ENCODE results near the gene ITGA7. TPM values are rescaled to one million over a fixed set of nuclear protein-coding genes. Genes with fewer than 3 reads are reported as not detected.

ITGA7 gene
- total and polyA plus RNA-seq, 2 of the 4 experiments (the other 2 are of a cell fraction): 3.9 to 15.7 TPM

DNA sequence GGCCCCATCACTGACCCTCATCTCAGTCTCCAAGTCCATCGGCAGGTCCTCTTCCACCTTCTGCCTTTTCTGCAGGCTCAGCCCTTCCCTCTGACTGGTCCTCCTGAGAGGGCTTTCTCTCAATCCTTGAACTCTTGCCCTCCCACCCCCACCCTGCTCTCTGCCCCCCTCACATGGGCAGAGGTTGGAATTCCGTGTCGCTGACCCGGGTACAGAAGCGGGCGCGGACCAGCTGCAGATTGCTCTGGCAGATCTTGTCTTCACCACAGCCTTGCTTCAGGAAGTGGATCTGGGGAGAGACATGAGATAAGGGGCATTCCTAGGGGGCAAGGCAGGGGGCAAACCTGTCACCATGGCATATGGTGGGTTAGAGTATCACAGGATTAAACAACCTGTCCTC is 12.4 kb downstream of the ITGA7 start:
- Histone ChIP-seq H3K27me3 (ENCODE audit: control insufficient read depth, insufficient read depth, low read length) (peaks cover 22% of the 10 kb centered on the region), H3K56ac (ENCODE audit: extremely low read depth, insufficient read depth, low read length) (no peak overlapping the region), H4K5ac (ENCODE audit: low read depth, low read length) (no peak overlapping the region), H3K36me3 (ENCODE audit: control insufficient read depth, insufficient read depth, low read length) (no peaks in the 10 kb centered on the region), H4K20me1 (ENCODE audit: insufficient read depth, low read length) (no peaks in the 10 kb centered on the region), H2BK5ac (ENCODE audit: low read depth, low read length, poor library complexity, severe bottlenecking) (no peak overlapping the region), H2AK5ac (ENCODE audit: low read depth, low read length) (no peak overlapping the region), H3K14ac (replicated peaks; ENCODE audit: low read depth, low read length) (no peak overlapping the region), H4K91ac (ENCODE audit: insufficient read depth, low read depth, low read length) (no peak overlapping the region), H3K4me2 (ENCODE audit: low read depth, low read length) (no peak overlapping the region), H3K79me1 (ENCODE audit: low read depth in 1 of 2, low read length in 2 of 2) (no peaks in the 10 kb centered on the region), H2BK20ac (ENCODE audit: low read depth, low read length) (no peak overlapping the region), H2AK9ac (replicated peaks; ENCODE audit: low read depth, low read length, poor library complexity) (no peak overlapping the region), H4K8ac (ENCODE audit: low read depth in 2 of 2, low read length in 2 of 2) (no peak overlapping the region), H3K23ac (ENCODE audit: low read depth, low read length) (no peak overlapping the region), H2BK15ac (ENCODE audit: low read depth, low read length) (no peak overlapping the region), H3K9me1 (ENCODE audit: insufficient read depth, low read length) (no peaks in the 10 kb centered on the region), H3K18ac (ENCODE audit: low read depth, low read length) (no peak overlapping the region), H3K4ac (ENCODE audit: low read depth, low read length) (no peak overlapping the region), H3K4me1 (ENCODE audit: control insufficient read depth, insufficient read depth, low read length) (no peaks in the 10 kb centered on the region; the same call in 1 of the 2 replicates), H3K27ac (ENCODE audit: insufficient read depth, low read length) (no peak overlapping the region), H3K4me3 (ENCODE audit: insufficient read depth, low read depth, low read length) (no peak overlapping the region), H3K9ac (ENCODE audit: low read depth, low read length) (no peak overlapping the region), H2BK120ac (ENCODE audit: low read depth, low read length) (no peak overlapping the region), H3K9me3 (ENCODE audit: control insufficient read depth, insufficient read depth, low read length) (no peaks in the 10 kb centered on the region), H2AFZ (replicated peaks; ENCODE audit: low read length, poor library complexity) (no peak overlapping the region)
- intact Hi-C loops (cut with micrococcal nuclease): no loop called here
- 100% methylated on average over 1 of the region's 7 CpGs; no CpG with 5 or more reads in 1 of the 2 experiments for WGBS, 2 experiments (ENCODE audit: extremely low coverage in 2 of 2, insufficient read length in 1 of 2)
- TF ChIP-seq BHLHE40 (IDR thresholded peaks at IDR 0.05; ENCODE audit: low read depth, low read length) (no peak), MXI1 (IDR thresholded peaks at IDR 0.05; ENCODE audit: borderline replicate concordance, low read depth, low read length) (no peak), MAZ (IDR thresholded peaks at IDR 0.05; ENCODE audit: borderline replicate concordance, low read depth, low read length) (no peak), POLR2A (IDR thresholded peaks at IDR 0.05; ENCODE audit: low read depth, low read length) (no peak), SMC3 (IDR thresholded peaks at IDR 0.05; ENCODE audit: low read depth, low read length) (no peak), RFX5 (IDR thresholded peaks at IDR 0.05; ENCODE audit: low read depth, low read length) (no peak), CTCF (conservative IDR thresholded peaks at IDR 0.05; ENCODE audit: low read depth, low read length) (no peak), FOS (IDR thresholded peaks at IDR 0.05; ENCODE audit: low read depth, low read length) (no peak), CHD1 (IDR thresholded peaks at IDR 0.05; ENCODE audit: low read depth, low read length) (no peak), NFE2L2 (IDR thresholded peaks at IDR 0.05; ENCODE audit: low read depth, low read length) (no peak), CEBPB (IDR thresholded peaks at IDR 0.05; ENCODE audit: low read depth, low read length) (no peak), MAFK (IDR thresholded peaks at IDR 0.05; ENCODE audit: low read depth, low read length) (no peak)
- TF ChIP-seq, protein P1, sequence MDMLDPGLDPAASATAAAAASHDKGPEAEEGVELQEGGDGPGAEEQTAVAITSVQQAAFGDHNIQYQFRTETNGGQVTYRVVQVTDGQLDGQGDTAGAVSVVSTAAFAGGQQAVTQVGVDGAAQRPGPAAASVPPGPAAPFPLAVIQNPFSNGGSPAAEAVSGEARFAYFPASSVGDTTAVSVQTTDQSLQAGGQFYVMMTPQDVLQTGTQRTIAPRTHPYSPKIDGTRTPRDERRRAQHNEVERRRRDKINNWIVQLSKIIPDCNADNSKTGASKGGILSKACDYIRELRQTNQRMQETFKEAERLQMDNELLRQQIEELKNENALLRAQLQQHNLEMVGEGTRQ (IDR thresholded peaks at IDR 0.05; ENCODE audit: low read depth, low read length): no peak
- TF ChIP-seq, protein P2, sequence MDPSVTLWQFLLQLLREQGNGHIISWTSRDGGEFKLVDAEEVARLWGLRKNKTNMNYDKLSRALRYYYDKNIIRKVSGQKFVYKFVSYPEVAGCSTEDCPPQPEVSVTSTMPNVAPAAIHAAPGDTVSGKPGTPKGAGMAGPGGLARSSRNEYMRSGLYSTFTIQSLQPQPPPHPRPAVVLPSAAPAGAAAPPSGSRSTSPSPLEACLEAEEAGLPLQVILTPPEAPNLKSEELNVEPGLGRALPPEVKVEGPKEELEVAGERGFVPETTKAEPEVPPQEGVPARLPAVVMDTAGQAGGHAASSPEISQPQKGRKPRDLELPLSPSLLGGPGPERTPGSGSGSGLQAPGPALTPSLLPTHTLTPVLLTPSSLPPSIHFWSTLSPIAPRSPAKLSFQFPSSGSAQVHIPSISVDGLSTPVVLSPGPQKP (IDR thresholded peaks at IDR 0.05; ENCODE audit: borderline replicate concordance, low read depth, low read length): no peak
- DNase-seq (no peak), ATAC-seq (ENCODE audit: low read depth) (no peak)
- dilution Hi-C loops (cut with HindIII; ENCODE audit: low sequenced_read_pairs, unreplicated experiment): no loop called here
- ChIA-PET CTCF (interaction anchor here (0.7 kb wide), 1 partner anchor 14 kb away, joined by 3 read pairs; a partner anchor contains a TSS), POLR2A (ENCODE audit: unreplicated experiment) (no interaction called here)
- no TSS peak for BruUV-seq (replicated peaks)
- in situ Hi-C loops (cut with MboI; ENCODE audit: low sequenced_read_pairs): no loop called here

Data from IMR-90 (cell line).